Trophoblast cell (in vitro differentiated cells and primary cell): Measurements from ENCODE around the gene ZNF132.

Experiments
- DNase-seq, 2 donors: peaks; one replicate each; pipeline ENCODE4 v3.0.0-alpha.2; 2016
- H2AFZ ChIP-seq: 2 replicates; pipeline ENCODE4 v1.6.1; 2013; ENCODE audit warnings: low read length, moderate library complexity, mild to moderate bottlenecking; ENCODE audit not compliant: insufficient read depth, poor library complexity
- H2AK5ac ChIP-seq: 2 replicates; pipeline ENCODE4 v1.6.1; 2013; ENCODE audit warnings: mild to moderate bottlenecking, low read length
- H2BK120ac ChIP-seq: 2 replicates; pipeline ENCODE4 v1.6.1; 2013; ENCODE audit warnings: low read length, mild to moderate bottlenecking, moderate library complexity; ENCODE audit not compliant: insufficient read depth, poor library complexity
- H2BK12ac ChIP-seq: 2 replicates; pipeline ENCODE4 v1.6.1; 2013; ENCODE audit warnings: mild to moderate bottlenecking, low read length, moderate library complexity
- H2BK5ac ChIP-seq: 2 replicates; pipeline ENCODE4 v1.6.1; 2013; ENCODE audit warnings: low read length, low read depth, moderate library complexity, mild to moderate bottlenecking; ENCODE audit not compliant: poor library complexity
- H3K14ac ChIP-seq: 2 replicates; pipeline ENCODE4 v1.6.1; 2013; ENCODE audit warnings: mild to moderate bottlenecking, low read length
- H3K18ac ChIP-seq: 2 replicates; pipeline ENCODE4 v1.6.1; 2013; ENCODE audit warnings: mild to moderate bottlenecking, low read length
- H3K23ac ChIP-seq: 2 replicates; pipeline ENCODE4 v1.6.1; 2013; ENCODE audit warnings: low read length
- H3K27ac ChIP-seq: 2 replicates; pipeline ENCODE4 v1.5.1; 2013; ENCODE audit warnings: low read depth, mild to moderate bottlenecking, inconsistent platforms, low read length, moderate library complexity
- H3K27me3 ChIP-seq: 2 replicates; pipeline ENCODE4 v1.6.1; 2013; ENCODE audit warnings: inconsistent platforms, mild to moderate bottlenecking, low read length, moderate library complexity; ENCODE audit not compliant: insufficient read depth
- H3K36me3 ChIP-seq, 2 experiments: 1 replicate in 1 of 2; 2 replicates in 1 of 2; pipeline ENCODE4 v1.6.1; 2013; ENCODE audit warnings: low read length in 2 of 2, mild to moderate bottlenecking in 2 of 2, moderate library complexity in 1 of 2; ENCODE audit not compliant: insufficient read depth in 2 of 2, control insufficient read depth in 1 of 2
- H3K4ac ChIP-seq: 2 replicates; pipeline ENCODE4 v1.6.1; 2013; ENCODE audit warnings: low read depth, mild to moderate bottlenecking, low read length, moderate library complexity
- H3K4me1 ChIP-seq, 2 experiments: 1 replicate in 1 of 2; 2 replicates in 1 of 2; pipeline ENCODE4 v1.6.1; 2013; ENCODE audit warnings: low read length in 2 of 2, mild to moderate bottlenecking in 2 of 2, moderate library complexity in 1 of 2; ENCODE audit not compliant: insufficient read depth in 2 of 2, control insufficient read depth in 1 of 2
- H3K4me2 ChIP-seq: 2 replicates; pipeline ENCODE4 v1.6.1; 2013; ENCODE audit warnings: inconsistent platforms, mild to moderate bottlenecking, low read length, moderate library complexity
- H3K4me3 ChIP-seq: 2 replicates; pipeline ENCODE4 v1.5.1; 2013; ENCODE audit warnings: mild to moderate bottlenecking, low read depth, low read length, inconsistent platforms
- H3K79me1 ChIP-seq: one replicate; pipeline ENCODE4 v1.6.1; 2013; ENCODE audit warnings: low read length
- H3K79me2 ChIP-seq: 2 replicates; pipeline ENCODE4 v1.6.1; 2013; ENCODE audit warnings: low read length, mild to moderate bottlenecking; ENCODE audit not compliant: control insufficient read depth, insufficient read depth, poor library complexity
- H3K9ac ChIP-seq: 2 replicates; pipeline ENCODE4 v1.6.1; 2013; ENCODE audit warnings: mild to moderate bottlenecking, low read length
- H3K9me3 ChIP-seq: 2 replicates; pipeline ENCODE4 v1.6.1; 2013; ENCODE audit warnings: low read depth, mild to moderate bottlenecking, control low read depth, inconsistent platforms, low read length; ENCODE audit not compliant: insufficient read depth
- H4K12ac ChIP-seq: 2 replicates; pipeline ENCODE4 v1.6.1; 2013; ENCODE audit warnings: low read depth, mild to moderate bottlenecking, low read length, moderate library complexity
- H4K8ac ChIP-seq: 2 replicates; pipeline ENCODE4 v1.6.1; 2013; ENCODE audit warnings: low read depth, mild to moderate bottlenecking, low read length, moderate library complexity
- H4K91ac ChIP-seq: one replicate; pipeline ENCODE4 v1.6.1; 2013; ENCODE audit warnings: low read depth, mild to moderate bottlenecking, low read length, moderate library complexity
- WGBS: extraction: QIAGEN DNeasy Blood & Tissue Kit; methylation state at CpG from one replicate; pipeline ENCODE4 v1.1.7; 2013; ENCODE audit warnings: missing lambda C conversion rate; ENCODE audit not compliant: insufficient read length, insufficient coverage; ENCODE audit errors: extremely low coverage; 5-methylcytosine and 5-hydroxymethylcytosine counted together

Gene ZNF132

DNA sequence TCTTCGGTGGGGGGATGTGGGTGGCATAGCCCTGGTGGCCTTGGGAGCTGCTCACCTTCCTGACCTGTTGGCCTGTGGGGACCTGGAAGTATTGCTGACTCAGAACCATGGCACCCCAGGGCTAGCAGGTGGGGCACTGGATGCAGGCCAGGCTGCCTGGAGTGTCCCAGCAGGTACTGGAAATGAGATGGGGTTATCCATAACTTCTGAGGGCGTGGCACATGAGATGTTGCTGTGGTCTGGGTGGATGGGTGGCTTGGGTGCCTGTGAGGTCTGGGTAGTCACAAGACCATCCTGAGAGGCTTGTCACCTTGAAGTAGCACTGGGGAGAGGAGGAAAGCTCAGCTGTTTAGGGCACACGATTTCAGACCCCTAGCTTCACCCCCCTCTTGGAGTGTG, 45.1 kb downstream of the ZNF132 start:
- Histone ChIP-seq H3K79me2 (peaks cover 3% of the 10 kb centered on the region), H3K36me3 (peaks cover 40 to 44% of the 10 kb centered on the region in 2 experiments), H2BK120ac (no peak overlapping the region), H2BK5ac (no peak overlapping the region), H3K23ac (no peak overlapping the region), H3K18ac (no peak overlapping the region), H3K4me3 (no peak overlapping the region), H3K27ac (no peak overlapping the region), H2BK12ac (no peak overlapping the region), H2AK5ac (no peak overlapping the region), H3K4ac (no peak overlapping the region), H3K4me2 (no peak overlapping the region), H4K12ac (no peak overlapping the region), H3K14ac (no peak overlapping the region), H3K9ac (no peak overlapping the region), H2AFZ (no peak overlapping the region), H4K91ac (no peak overlapping the region), H3K27me3 (peaks cover 15% of the 10 kb centered on the region), H3K79me1 (peaks cover 8% of the 10 kb centered on the region), H3K4me1 (peaks cover 22 to 30% of the 10 kb centered on the region in 2 experiments), H4K8ac (no peak overlapping the region), H3K9me3 (no peaks in the 10 kb centered on the region)
- WGBS = no CpG with 5 or more reads among the region's 3 CpGs
- DNase-seq = no peak

DNA sequence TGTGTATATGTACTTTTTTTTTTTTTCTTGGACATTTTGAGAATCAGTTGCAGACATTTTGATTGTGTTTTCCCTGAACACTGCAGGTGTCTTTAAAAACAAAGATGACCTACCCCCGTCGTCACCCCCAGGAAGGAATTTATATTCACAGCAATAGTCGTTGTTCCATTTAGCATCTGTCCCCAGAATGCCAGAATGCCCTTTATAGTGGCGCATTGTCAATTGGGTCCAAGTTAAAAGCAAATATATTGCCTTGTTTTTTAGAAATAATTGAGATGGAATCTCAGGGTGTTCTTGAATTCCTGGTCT, 46.3 kb downstream of the ZNF132 start:
- Histone ChIP-seq H4K8ac (no peak overlapping the region), H3K9ac (no peak overlapping the region), H3K4me3 (no peak overlapping the region), H2AFZ (no peak overlapping the region), H3K27ac (no peak overlapping the region), H3K4ac (no peak overlapping the region), H3K14ac (no peak overlapping the region), H3K23ac (no peak overlapping the region), H4K12ac (no peak overlapping the region), H3K18ac (no peak overlapping the region), H3K79me2 (peaks cover 3% of the 10 kb centered on the region), H2BK12ac (no peak overlapping the region), H2BK5ac (no peak overlapping the region), H2BK120ac (no peak overlapping the region), H4K91ac (no peak overlapping the region), H3K79me1 (peaks cover 8% of the 10 kb centered on the region), H3K4me2 (no peak overlapping the region), H3K4me1 (peaks cover 22 to 30% of the 10 kb centered on the region in 2 experiments), H3K9me3 (no peaks in the 10 kb centered on the region), H2AK5ac (no peak overlapping the region), H3K27me3 (peaks cover 15% of the 10 kb centered on the region), H3K36me3 (peaks cover 42 to 49% of the 10 kb centered on the region in 2 experiments)
- WGBS = no CpG with 5 or more reads among the region's 4 CpGs
- DNase-seq = no peak

DNA sequence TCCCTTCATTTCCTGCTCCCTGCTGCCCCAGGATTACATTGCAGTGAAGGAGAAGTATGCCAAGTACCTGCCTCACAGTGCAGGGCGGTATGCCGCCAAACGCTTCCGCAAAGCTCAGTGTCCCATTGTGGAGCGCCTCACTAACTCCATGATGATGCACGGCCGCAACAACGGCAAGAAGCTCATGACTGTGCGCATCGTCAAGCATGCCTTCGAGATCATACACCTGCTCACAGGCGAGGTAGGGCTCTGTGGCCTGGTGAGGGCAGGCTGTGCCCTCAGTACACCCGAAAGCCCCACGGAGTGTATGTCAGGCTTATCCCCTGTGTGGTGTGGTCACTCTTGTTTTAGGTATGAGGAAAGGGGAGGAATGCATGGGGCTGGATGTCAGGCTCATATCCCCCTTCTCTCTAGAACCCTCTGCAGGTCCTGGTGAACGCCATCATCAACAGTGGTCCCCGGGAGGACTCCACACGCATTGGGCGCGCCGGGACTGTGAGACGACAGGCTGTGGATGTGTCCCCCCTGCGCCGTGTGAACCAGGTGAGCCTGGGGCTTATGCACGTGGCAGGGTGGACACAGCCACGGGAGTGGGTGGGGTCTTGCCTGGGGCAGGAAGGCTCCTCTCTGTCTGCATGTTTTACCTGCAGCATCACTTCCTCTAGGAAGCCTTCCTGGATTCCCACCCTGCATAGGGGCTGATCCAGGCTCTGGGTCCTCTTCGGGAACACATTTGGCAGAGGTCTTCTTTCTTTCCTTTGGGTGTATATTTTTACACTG, 46.8 kb downstream of the ZNF132 start:
- Histone ChIP-seq H3K79me2 (peaks cover 3% of the 10 kb centered on the region), H3K79me1 (peaks cover 8% of the 10 kb centered on the region), H4K12ac (no peak overlapping the region), H3K23ac (no peak overlapping the region), H3K9me3 (no peaks in the 10 kb centered on the region), H3K4ac (no peak overlapping the region), H2AK5ac (no peak overlapping the region), H3K4me1 (peaks cover 22 to 30% of the 10 kb centered on the region in 2 experiments), H2BK120ac (no peak overlapping the region), H3K4me3 (no peak overlapping the region), H2AFZ (no peak overlapping the region), H3K27ac (no peak overlapping the region), H3K4me2 (no peak overlapping the region), H4K91ac (no peak overlapping the region), H2BK12ac (no peak overlapping the region), H3K36me3 (peaks cover 42 to 52% of the 10 kb centered on the region in 2 experiments), H3K18ac (peak overlapping the region; percentile 11), H3K14ac (no peak overlapping the region), H2BK5ac (no peak overlapping the region), H3K27me3 (peaks cover 15% of the 10 kb centered on the region), H3K9ac (no peak overlapping the region), H4K8ac (no peak overlapping the region)
- no CpG with 5 or more reads among the region's 26 CpGs for WGBS
- no peak for DNase-seq

DNA sequence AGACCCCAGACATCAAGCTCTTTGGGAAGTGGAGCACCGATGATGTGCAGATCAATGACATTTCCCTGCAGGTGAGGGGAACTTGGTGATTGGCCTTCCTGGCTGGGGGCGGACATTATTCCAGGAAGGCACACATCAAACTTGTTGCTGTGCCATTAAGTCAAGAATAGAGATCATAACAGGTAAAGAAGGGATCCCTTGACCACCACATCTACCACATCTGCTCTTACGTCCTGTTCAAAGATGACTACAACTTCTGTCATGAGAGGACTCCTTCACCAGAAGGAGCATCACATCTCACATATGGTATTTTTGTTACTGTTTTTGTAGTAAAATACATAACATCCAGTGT, 51.8 kb downstream of the ZNF132 start:
- H3K4me2 ChIP-seq = peak overlapping the region; percentile 63
- peaks cover 15% of the 10 kb centered on the region for H3K79me2 ChIP-seq
- peaks cover 22 to 33% of the 10 kb centered on the region in 2 experiments for H3K36me3 ChIP-seq
- H3K4me1 ChIP-seq = peaks cover 15 to 25% of the 10 kb centered on the region in 2 experiments
- no peak overlapping the region for H2AFZ ChIP-seq
- H4K91ac ChIP-seq = no peak overlapping the region
- H3K27ac ChIP-seq = no peak overlapping the region
- H2BK120ac ChIP-seq = no peak overlapping the region
- no peak overlapping the region for H2BK12ac ChIP-seq
- H3K9ac ChIP-seq = peak overlapping the region; percentile 60
- DNase-seq = no peak
- H3K27me3 ChIP-seq = no peaks in the 10 kb centered on the region
- peak overlapping the region; percentile 80 for H3K4ac ChIP-seq
- H3K18ac ChIP-seq = no peak overlapping the region
- no peaks in the 10 kb centered on the region for H3K9me3 ChIP-seq
- peak overlapping the region; percentile 80 for H3K4me3 ChIP-seq
- no peak overlapping the region for H2BK5ac ChIP-seq
- no peak overlapping the region for H2AK5ac ChIP-seq
- no peak overlapping the region for H4K8ac ChIP-seq
- WGBS = no CpG with 5 or more reads among the region's 3 CpGs
- peaks cover 11% of the 10 kb centered on the region for H3K79me1 ChIP-seq
- no peak overlapping the region for H3K14ac ChIP-seq
- no peak overlapping the region for H3K23ac ChIP-seq
- no peak overlapping the region for H4K12ac ChIP-seq
